Right lung (tissue), 10 donors: Measurements from ENCODE around the gene CSKMT. TPM values are rescaled to one million over a fixed set of nuclear protein-coding genes. Genes with fewer than 3 reads are reported as not detected.
"Not testable (repeated sequence)": the region's sequence is repeated elsewhere in the genome, so short reads cannot be mapped to it uniquely, and the experiment has no call there.

Experiments
- DNase-seq, 2 donors: peaks; one replicate each; pipeline ENCODE4 v3.0.0-alpha.2; 2013
- long read RNA-seq, 8 donors: transcript quantifications; one replicate each; lab custom pipeline, GENCODE V29; 2026
- polyA plus RNA-seq, 5 donors: library from polyadenylated mRNA; unstranded; fragments of 120-200 nt; gene quantifications; one replicate each; pipeline versions ENCODE4 v1.2.1 to v1.2.3, GENCODE V29; 2013; ENCODE audit warnings: inconsistent platforms in 1 of 5, low replicate concordance in 1 of 5; ENCODE audit not compliant: insufficient read length in 5 of 5, insufficient read depth in 1 of 5

The CSKMT gene, protein sequence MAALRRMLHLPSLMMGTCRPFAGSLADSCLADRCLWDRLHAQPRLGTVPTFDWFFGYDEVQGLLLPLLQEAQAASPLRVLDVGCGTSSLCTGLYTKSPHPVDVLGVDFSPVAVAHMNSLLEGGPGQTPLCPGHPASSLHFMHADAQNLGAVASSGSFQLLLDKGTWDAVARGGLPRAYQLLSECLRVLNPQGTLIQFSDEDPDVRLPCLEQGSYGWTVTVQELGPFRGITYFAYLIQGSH
- 1 to 10 TPM; 4.8 to 9.0 (median 7.1) TPM for polyA plus RNA-seq
- long read RNA-seq, donor 1, transcript CSKMT-202 (2 exons, 2,870 nt) = major isoform, 6 of 10 reads
- long read RNA-seq, donor 1, partial matches to known transcripts = 0 of 10 reads
- long read RNA-seq, donor 1, other reads (novel, unspliced or antisense) = 0 of 10 reads
- long read RNA-seq, donor 2, transcript CSKMT-202 (2 exons, 2,870 nt) = major isoform, 5 of 5 reads
- long read RNA-seq, donor 2, partial matches to known transcripts = 0 of 5 reads
- long read RNA-seq, donor 2, other reads (novel, unspliced or antisense) = 0 of 5 reads
- long read RNA-seq, donor 3, partial matches to known transcripts = 0 of 9 reads
- long read RNA-seq, donor 3, other reads (novel, unspliced or antisense) = 0 of 9 reads
- long read RNA-seq, donor 4, transcript CSKMT-204 (1 exons, 376 nt) = major isoform, 5 of 7 reads
- long read RNA-seq, donor 4, partial matches to known transcripts = 0 of 7 reads
- long read RNA-seq, donor 4, other reads (novel, unspliced or antisense) = 0 of 7 reads
- long read RNA-seq, donor 5, transcript CSKMT-202 (2 exons, 2,870 nt) = major isoform, 6 of 12 reads
- long read RNA-seq, donor 5, partial matches to known transcripts = 0 of 12 reads
- long read RNA-seq, donor 5, other reads (novel, unspliced or antisense) = 0 of 12 reads
- long read RNA-seq, donor 6, transcript CSKMT-204 (1 exons, 376 nt) = minor isoform, 5 of 15 reads
- long read RNA-seq, donor 6, transcript CSKMT-202 (2 exons, 2,870 nt) = major isoform, 9 of 15 reads
- long read RNA-seq, donor 6, partial matches to known transcripts = 0 of 15 reads
- long read RNA-seq, donor 6, other reads (novel, unspliced or antisense) = 0 of 15 reads
- long read RNA-seq, donor 7, transcript CSKMT-202 (2 exons, 2,870 nt) = major isoform, 7 of 10 reads
- long read RNA-seq, donor 7, partial matches to known transcripts = 0 of 10 reads
- long read RNA-seq, donor 7, other reads (novel, unspliced or antisense) = 0 of 10 reads
- long read RNA-seq, donor 8, partial matches to known transcripts = 0 of 7 reads
- long read RNA-seq, donor 8, other reads (novel, unspliced or antisense) = 0 of 7 reads

DNA sequence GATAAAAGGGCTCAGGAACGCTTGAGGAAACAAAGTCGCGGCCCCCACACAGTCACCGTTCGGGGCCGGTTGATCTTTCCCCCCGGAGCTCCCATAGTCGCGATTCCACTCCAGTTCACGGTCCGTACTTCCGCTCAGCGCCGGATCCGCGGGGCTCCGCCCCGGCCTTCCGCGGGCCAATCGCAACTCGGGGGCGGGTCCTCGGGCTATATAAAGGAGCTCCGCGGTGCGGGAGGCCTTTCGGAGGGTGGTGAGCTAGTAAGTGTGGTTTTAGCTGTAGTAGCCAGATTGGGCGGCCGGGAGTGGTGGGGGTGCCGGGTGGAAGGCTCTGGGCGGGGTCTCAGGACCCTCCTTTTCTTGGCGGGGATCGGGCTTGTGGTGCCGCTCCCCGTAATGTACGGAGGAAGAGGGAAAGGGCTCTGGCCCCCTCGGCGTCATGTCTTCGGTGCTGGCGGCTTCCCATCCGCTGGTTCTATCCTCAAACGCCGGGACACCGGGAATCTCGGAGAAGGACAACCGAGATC is at the start of gene CSKMT, which contains the start of gene C11orf98:
CSKMT (plus strand) TSS at position 238 of the 524 bp plus-strand sequence. CDS start 568 bp downstream, outside the sequence.
C11orf98 (minus strand) TSS at position 136 of the 524 bp plus-strand sequence; CDS start at position 95, 41 bp downstream.
- peak; percentile 95 for DNase-seq

DNA sequence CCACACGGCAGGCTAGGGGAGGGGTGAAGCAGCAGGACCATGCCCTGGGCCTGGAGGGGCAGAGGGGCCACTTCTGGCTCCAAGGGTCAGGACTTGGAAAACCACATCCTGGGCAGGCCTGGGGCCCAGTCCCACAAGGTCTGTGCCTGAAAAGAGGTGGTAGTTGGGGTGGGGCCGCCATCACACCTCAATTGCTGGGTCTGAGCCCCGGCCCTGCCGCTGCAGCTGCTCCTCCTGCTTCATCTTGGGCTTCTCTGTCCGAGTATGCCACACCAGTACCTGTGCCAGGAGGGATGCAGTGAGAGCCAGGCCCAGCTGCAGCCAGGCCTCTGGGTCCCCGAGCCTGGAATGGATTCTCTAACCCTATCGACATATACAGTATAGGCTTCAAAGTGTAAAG is 49.6 kb upstream of the CSKMT start:
- no peak for DNase-seq

DNA sequence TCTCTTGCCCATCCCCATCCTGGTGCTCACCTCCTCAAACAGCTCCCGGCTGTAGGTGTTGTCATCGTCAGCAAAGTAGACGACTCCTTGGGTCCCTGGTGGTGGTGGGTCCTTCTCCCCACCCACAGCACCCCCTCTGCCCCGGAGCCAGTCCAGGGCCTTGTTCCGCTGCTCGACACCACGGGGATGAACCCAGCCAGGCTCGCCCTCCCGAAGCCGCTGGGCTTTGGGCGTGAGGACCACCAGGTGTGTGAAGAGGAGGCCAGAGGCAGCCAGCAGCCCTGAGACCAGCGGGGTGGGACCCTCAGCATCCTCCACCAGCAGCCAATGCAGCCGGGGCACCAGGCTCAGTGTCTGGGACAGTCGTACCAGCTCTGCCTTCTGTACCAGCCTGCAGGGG is 48.2 kb upstream of the CSKMT start:
- DNase-seq = not testable (repeated sequence)

DNA sequence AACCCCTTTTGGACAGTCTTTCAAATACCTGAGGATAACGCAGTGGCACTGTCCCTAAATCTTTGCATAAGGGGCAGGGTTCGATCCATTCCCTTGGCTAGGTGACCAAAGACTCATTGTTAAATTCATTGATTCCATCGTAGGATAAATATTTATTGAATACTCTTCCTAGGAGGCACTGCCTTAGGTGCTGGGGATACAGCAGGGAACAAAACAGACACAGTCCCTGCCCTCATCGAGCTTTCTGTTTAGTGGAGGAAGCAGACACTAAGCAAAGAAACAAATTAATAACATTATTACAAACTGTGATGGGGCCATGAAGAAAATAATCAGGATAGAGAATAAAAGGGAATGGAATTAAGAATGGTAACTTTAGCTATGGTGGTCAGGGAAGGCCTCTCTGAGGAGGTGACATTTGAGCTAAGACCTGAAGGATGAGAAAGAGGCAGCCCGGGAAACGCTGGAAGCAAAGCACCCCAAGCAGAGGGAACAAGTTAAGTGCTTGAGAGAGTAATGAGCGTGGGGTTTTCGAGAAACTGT is 44.0 kb upstream of the CSKMT start:
- DNase-seq = no peak

DNA sequence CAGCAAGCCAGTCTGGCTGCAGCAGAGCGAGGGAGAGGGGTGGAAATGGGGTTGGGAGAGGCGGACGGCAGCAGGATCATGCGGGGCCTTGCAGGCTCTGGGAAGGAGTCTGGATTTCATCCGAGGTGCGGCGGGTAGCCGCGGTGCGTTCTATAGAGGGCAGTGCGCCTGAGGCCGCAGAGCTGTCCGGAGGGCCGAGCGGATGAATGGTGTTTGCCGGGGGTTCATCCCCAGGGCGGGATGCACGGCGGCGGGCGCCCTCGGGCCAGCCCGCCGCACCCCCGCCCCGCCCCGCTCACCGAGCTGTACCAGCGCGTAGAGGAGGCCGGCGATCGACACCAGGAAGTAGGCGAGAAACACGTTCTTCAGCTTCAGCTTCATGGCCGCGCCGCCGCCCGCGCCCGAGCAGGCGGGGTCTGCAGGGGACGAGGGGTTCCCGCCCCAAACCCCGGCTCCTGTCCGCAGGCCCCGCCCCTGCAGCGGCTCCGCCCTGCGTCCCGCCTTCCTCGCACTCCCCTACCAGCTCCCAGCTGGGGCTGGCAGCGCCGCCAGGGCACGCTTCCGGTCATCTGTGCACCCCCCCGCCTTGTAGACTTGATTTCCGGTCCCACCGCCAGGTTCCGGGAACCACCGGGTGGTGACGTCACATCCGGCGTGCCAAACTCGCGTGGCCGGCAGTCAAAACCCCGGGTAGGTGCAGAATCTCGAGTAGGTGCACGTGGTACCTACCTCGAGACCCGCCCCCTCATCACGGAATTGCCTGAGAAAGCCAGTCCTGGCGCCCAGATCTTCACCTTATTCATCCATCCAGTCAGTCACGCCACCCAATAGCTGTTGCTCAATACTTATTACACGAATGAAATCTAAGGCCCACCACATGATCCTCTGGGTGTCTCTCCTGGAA is 43.3 kb upstream of the CSKMT start, which contains the start of gene B3GAT3:
B3GAT3 (minus strand) TSS at position 420 of the 904 bp plus-strand sequence; CDS start at position 381, 39 bp downstream.
- peak; percentile 98 to 99 for DNase-seq

DNA sequence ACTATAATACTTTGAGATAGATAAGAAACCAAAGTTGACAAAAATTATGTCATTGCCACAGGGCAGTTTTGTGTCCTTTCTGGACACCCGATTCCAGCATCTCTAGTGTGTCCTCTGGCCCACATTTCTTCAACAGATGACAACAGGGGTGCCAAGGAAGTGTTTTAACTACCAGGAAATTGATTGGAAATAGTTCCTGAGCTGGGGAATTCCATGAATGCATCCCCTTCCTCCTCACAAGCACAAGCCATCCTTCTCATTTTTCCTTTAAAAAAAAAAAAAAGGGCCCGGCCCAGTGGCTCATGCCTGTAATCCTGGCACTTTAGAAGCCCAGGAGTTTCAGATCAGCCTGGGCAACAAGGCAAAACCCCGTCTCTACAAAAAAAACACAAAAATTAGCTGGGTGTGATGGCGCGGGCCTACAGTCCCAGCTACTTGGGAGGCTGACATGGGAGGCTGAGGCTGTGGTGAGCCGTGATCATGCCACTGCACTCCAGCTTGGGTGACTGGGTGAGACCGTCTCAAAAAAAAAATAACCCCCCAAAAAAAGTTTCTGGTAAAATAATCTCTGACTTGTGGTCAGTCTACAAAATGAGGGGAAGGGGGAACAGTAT is 42.5 kb upstream of the CSKMT start:
- no peak for DNase-seq

DNA sequence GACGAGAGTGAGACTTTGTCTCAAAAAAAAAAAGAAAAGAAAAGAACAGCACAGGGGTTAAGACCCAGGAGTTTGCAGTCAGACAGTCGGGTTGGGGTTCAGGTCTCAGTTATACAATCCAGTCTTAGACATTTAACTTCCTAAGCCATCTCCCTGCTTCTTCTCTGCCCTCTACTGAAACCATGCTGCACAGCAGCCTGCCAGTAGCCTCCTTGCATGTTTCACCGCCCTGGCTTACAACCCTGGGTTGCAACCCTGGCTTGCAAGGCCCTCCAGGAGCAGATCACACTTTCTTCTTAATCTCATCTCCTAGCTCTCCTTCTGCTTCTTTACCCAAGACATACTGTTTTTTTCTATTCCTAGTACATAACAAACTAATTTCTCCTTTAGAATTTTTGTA is 37.4 kb upstream of the CSKMT start:
- no peak for DNase-seq

DNA sequence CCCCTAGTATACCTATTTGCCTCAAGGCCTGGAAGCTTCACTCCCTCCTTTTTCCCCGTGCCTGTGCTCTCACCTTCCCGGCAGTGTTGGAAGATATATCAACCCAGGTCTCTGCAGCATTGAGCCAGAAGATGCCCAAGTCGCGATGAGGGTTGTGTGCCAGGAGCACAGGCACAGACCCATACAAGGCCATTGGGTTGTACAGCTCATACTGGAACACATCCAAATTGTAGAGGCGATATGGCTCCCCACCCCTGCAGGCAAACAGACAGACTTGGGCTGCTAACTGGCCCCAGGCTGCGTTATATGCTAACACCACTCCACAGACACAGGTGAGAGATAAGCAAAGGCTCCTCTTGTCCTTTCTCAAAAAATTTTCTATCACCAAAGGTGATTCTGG is 32.6 kb upstream of the CSKMT start:
- DNase-seq = no peak

DNA sequence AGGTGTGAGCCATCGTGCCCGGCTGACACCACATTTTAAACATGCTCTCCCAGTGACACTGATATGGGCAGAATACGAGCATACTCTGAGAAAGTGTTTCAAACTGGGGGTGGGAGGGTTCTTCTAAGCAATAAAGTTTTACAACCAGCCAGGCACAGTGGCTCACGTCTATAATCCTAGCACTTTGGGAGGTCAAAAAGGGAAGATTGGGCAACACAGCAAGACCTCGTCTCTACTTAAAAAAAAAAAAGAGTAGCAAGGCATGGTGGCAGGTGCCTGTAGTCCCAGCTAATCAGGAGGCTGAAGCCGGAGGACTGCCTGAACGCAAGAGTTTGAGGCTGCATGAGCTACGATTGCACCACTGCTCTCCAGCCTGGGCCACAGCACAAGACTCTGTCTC is 20.9 kb upstream of the CSKMT start:
- no peak for DNase-seq

DNA sequence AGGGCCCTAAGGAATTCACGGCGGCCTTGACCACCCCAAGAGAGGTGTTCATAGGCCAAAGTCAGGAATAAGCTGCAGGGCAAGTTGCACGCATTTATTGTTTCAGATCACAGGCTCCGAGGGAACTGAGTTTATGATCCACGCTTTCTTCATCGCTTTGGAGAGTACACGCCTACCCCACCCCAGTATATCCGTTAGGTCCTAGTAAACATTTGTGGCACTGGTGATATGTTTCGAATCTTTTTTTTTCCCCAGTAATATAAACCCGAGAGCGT is 19.5 kb upstream of the CSKMT start:
- no peak for DNase-seq

DNA sequence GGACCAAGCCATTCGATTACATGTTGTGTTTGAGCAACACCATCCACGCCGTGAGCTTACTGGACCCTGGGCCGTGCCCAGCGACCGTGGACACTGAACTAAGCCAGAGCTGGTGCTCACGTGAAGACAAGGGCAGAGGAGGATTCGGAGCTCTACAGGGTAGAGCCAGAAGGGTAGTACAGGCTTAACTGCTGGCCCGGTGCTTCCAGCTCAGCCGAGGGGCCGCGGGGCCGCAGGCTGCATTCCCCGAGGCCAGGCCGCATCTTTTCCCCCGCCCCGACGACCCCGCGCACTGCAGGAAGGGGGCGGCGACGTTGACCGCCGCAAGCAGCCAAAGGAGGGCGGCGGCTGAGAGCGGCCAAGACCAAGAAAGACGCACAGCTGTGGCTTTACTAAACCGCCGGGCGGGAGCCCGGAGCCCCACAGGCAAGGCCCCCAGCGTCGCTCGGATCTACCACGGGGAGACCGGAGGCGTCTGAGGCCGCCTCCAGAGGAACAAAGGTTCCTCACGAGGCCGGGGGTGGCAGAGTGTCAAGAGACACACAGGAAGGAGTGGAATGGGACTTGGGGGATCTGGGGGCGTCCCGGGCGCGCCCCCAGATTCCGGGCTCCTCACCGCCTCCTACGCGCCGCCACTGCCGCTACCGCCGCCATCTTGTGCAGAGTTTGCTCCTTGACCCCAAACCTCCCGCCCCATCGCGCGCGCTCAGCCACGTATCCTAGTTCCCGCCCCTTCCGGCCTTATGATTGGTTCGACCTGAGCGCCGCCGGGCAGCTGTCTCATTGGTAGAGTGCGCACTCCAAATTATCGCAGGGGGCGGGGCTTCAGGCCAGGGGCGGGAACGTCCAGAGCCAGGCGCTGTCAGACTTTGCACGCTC is 18.9 kb upstream of the CSKMT start, which contains the start of gene GANAB:
GANAB (minus strand) TSS at position 668 of the 879 bp plus-strand sequence; CDS start at position 654, 14 bp downstream.
- peak; percentile 97 to 98 for DNase-seq

DNA sequence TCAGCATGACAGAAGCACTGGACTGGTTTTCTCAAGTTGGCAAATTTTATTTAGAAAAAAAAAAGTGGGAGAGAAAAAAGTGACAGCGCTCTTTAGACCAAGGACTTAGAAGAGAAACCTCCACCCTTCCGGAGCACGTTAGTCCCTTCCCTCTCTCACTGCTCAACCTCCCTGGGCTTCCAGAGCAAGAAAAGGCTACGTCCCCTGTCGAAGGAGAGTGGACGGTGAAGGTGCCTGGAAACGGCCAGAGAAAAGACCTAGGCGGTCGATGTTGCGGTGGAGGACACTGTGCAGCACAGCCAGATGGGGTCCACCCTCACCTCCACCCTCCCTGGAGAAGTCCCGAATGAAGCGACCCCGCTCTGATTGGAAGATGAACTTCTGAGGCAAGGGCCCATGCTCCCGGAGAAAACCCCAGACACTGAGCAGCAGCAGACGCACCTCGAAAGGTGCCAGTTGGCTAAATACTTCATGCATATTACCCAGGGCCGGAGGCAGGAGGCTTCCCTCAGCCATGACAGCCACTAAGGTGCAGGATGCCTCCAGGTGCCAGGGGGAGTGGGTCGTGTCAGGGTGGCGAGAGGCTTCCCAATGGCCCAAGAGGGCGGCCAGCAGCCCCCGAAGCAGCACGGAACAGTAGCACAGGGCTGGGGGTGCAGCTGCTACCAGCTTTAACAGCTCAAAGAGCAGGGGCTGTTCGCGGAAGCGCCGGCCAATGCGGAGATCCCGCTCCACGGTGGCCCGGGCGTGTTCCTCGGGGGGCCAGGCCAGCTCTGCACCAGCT is 18.1 kb upstream of the CSKMT start:
- no peak for DNase-seq

DNA sequence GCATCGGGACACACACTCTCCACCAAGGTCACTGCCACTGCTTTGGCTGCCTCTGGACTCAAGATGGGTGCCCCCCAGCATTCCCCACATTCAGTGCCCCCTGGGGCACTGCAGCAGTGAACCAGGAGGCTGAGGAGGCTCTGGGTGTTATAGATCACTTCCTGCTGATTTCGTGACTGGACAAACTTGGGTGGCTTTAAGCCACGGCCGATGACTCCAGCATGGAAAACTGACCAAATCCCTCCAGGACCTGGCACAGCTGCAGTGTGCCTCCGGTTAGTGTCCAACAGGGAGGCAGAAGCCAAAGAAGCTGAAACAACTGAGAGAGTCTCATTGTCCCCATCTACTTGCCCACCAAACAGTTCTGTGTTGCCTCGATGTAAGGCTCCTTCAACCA is 17.5 kb upstream of the CSKMT start:
- DNase-seq = no peak

DNA sequence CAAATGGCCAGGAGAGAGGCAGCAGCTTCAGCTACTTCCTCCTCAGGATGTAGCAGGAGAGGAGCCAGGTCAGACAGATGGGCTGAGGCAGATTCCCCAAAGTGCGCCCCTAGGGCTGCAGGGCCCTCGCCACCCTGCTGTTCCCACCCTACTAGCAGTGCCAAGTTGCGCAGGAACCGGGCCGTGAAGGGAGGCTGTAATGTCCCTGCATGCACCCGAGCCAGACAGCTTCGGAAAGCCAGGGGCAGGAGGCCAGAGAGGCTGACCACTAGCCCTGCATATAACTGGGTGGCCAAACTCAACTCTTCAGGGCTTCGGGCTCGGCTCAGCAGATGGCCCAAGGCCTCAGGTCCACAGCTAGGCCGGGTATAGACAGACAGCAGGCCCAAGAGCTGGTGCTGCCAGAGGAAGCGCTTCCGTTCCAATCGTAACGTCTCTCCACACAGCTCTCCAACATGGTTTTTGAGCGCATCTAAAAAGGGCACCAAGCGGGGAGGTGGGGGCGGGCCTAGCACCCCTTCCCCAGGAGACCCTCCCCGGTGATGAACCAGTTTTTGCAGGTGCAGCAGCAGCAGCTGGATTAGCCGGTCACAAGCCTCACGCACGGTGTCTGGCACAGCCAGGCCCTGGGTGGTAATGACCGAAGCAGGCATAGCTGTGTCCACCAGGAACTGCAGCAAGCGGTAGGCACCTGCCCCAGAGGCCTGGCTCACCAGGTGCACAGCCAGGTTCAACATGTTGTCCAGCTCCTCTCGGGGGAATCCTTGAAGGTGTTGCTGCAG is 16.7 kb upstream of the CSKMT start:
- DNase-seq = no peak

DNA sequence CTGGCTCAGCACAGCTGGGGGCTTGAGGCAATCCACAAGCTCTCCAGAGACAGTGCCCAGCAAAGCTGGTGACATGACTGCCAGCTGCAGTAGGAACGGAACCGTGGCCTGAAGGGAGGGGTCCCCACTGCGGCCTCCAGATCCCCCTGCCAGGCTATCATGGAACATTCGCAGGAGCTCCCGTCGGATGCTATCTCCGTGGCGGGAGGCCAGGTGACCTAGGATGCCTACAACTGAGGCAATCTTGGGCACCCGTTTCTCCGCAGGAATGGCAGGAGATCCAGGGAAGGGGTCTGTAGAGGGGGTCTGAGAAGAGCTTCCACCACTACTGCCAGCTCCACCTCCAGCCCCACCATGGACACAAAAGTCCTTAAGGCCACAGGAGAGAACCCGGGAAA is 16.1 kb upstream of the CSKMT start:
- no peak for DNase-seq

DNA sequence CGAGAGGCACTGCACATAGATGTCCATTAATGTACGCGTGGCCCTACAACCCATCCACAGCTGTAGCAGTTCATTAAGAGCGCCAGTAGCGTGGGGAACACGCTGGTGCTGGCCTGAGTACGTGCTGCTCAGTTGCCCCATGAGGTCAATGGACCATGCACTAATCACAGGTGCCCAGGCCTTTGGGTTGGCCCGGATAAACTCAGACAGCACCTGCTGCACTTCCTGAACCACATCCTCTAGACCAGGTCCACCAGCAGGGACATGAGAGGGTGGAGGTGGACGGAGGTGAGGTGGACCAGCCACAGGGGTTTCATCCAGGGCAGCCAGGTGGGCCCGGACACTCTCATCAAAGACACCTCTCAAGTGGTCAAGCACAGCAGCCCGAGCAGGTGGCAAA is 15.6 kb upstream of the CSKMT start:
- no peak for DNase-seq

DNA sequence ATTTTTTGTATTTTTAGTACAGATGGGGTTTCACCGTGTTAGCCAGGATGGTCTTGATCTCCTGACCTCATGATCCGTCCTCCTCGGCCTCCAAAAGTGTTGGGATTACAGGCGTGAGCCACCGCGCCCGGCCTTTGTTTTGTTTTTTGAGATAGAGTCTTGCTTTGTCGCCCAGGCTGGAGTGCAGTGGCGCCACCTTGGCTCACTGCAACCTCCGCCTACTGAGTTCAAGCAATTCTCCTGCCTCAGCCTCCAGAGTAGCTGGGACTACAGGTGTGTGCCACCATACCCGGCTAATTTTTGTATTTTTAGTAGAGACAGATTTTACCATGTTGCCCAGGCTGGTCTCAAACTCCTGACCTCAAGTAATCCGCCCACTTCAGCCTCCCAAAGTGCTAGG is 14.8 kb upstream of the CSKMT start:
- DNase-seq = not testable (repeated sequence)
